K562 (cell line): ENCODE data around the gene PRTFDC1. TPM values are rescaled to one million over a fixed set of nuclear protein-coding genes. Genes with fewer than 3 reads are reported as not detected.

Experiments
- ATAC-seq: fragments of 200-7000 bp; cut with Tn5 transposase; 3 replicates; pipeline ENCODE4 v1.9.1; 2020; ENCODE audit warnings: moderate library complexity
- BruUV-seq: library from RNA; stranded (reverse); fragments of 400-500 nt; replicated peaks from 2 replicates; lab custom pipeline; 2021; lab: Mats Ljungman, UMichigan
- CTCF ChIA-PET: fragments of 300-600 bp; formaldehyde crosslinking; extraction: SDS; loops from one replicate; lab custom pipeline; 2021; ENCODE audit warnings: low intra/inter-chr PET ratio; lab: Yijun Ruan, JAX
- POLR2A ChIA-PET: fragments of 300-600, 350-650 bp; sonication (Branson Sonifier 250); formaldehyde crosslinking; extraction: SDS; loops from one replicate; lab custom pipeline; 2021; ENCODE audit warnings: antibody characterized with exemption, inconsistent platforms; lab: Yijun Ruan, JAX
- DNase-seq, 4 experiments: peaks; one replicate each; pipeline versions ENCODE4 v3.0.0 to v3.0.0-alpha.2; 2011 to 2018; ENCODE audit warnings: low spot score in 3 of 4, mixed read lengths in 3 of 4; ENCODE audit errors: extremely low read depth in 1 of 4
- FAIRE-seq: peaks from 2 replicates; lab custom pipeline; 2011; peaks lifted over from hg19 to GRCh38; lab: Jason Lieb, UNC
- H2AFZ ChIP-seq: 2 replicates; pipeline ENCODE4 v1.6.0; 2011; ENCODE audit warnings: low read depth, low read length, control low read depth, inconsistent platforms
- H3K27ac ChIP-seq: fragments of 200-600 bp; 3 replicates; pipeline ENCODE4 v1.8.0; 2011; ENCODE audit warnings: low read depth, mild to moderate bottlenecking, control low read depth, inconsistent platforms, low read length, moderate library complexity, mixed read lengths; ENCODE audit errors: extremely low read depth
- H3K27me3 ChIP-seq, 2 experiments: fragments of 300-600 bp in 1 of 2; 2 replicates in 1 of 2; 3 replicates in 1 of 2; pipeline versions ENCODE4 v1.6.0 to v1.8.0; 2011; ENCODE audit warnings: inconsistent platforms in 2 of 2, low read length in 2 of 2, mild to moderate bottlenecking in 1 of 2, mixed read lengths in 1 of 2, moderate library complexity in 1 of 2; ENCODE audit not compliant: control insufficient read depth in 2 of 2, insufficient read depth in 2 of 2
- H3K36me3 ChIP-seq: fragments of 300-600 bp; 3 replicates; pipeline ENCODE4 v1.8.0; 2011; ENCODE audit warnings: mild to moderate bottlenecking, low read length, inconsistent platforms; ENCODE audit not compliant: control insufficient read depth, insufficient read depth
- H3K4me1 ChIP-seq, 2 experiments: fragments of 200-600 bp in 1 of 2; replicated peaks in 1 of 2; 2 replicates in 1 of 2; 3 replicates in 1 of 2; pipeline versions ENCODE4 v1.5.1 to v1.8.0; 2011; ENCODE audit warnings: inconsistent platforms in 2 of 2, low read length in 2 of 2, mild to moderate bottlenecking in 1 of 2, mixed read lengths in 1 of 2, moderate library complexity in 1 of 2; ENCODE audit not compliant: control insufficient read depth in 2 of 2, insufficient read depth in 2 of 2
- H3K4me2 ChIP-seq: 2 replicates; pipeline ENCODE4 v1.6.1; 2011; ENCODE audit warnings: low read length, control low read depth, inconsistent platforms, mixed read lengths; ENCODE audit not compliant: insufficient read depth
- H3K4me3 ChIP-seq: fragments of 200-600 bp; sonication (generic), shearing (Covaris generic); 2 replicates; pipeline ENCODE4 v1.5.1; 2016; ENCODE audit warnings: control low read depth, inconsistent platforms
- H3K79me2 ChIP-seq: fragments of 200-600 bp; 3 replicates; pipeline ENCODE4 v1.8.0; 2011; ENCODE audit warnings: low read length, inconsistent platforms; ENCODE audit not compliant: control insufficient read depth, insufficient read depth
- H3K9ac ChIP-seq, 2 experiments: 2 replicates each; pipeline versions ENCODE4 v1.6.0 to v1.6.1; 2011; ENCODE audit warnings: low read depth in 2 of 2, low read length in 2 of 2, control low read depth in 1 of 2, inconsistent platforms in 1 of 2, mild to moderate bottlenecking in 1 of 2, mixed read lengths in 1 of 2; ENCODE audit not compliant: insufficient read depth in 1 of 2
- H3K9me1 ChIP-seq: one replicate; pipeline ENCODE4 v1.6.0; 2011; ENCODE audit warnings: inconsistent platforms, mild to moderate bottlenecking, low read length, moderate library complexity; ENCODE audit not compliant: control insufficient read depth, insufficient read depth
- H3K9me3 ChIP-seq: replicated peaks from 2 replicates; pipeline ENCODE4 v1.5.1; 2011; ENCODE audit warnings: low read depth, low read length, inconsistent platforms; ENCODE audit not compliant: control insufficient read depth, insufficient read depth
- H4K20me1 ChIP-seq: replicated peaks from 2 replicates; pipeline ENCODE4 v1.6.1; 2011; ENCODE audit warnings: low read length, inconsistent platforms, mixed read lengths; ENCODE audit not compliant: control insufficient read depth, insufficient read depth
- AFF4 ChIP-seq: sonication (generic); formaldehyde crosslinking; IDR thresholded peaks from 2 replicates; pipeline ENCODE4 v1.8.0; 2023; ENCODE audit warnings: mild to moderate bottlenecking, missing genetic modification reagents
- CTBP1 ChIP-seq: fragments of 450-650 bp; IDR thresholded peaks from 2 replicates; pipeline ENCODE4 v1.6.1; 2016; ENCODE audit warnings: borderline replicate concordance
- TAL1 ChIP-seq: fragments of 450-650 bp; IDR thresholded peaks from 2 replicates; pipeline ENCODE4 v1.6.1; 2016; ENCODE audit warnings: mild to moderate bottlenecking
- ZFX ChIP-seq: sonication (generic); formaldehyde crosslinking; IDR thresholded peaks from 2 replicates; pipeline ENCODE4 v1.8.0; 2022; ENCODE audit warnings: mild to moderate bottlenecking, missing genetic modification reagents, moderate library complexity
- WGBS: fragments of 100-300 bp; shearing (Covaris generic); methylation state at CpG from one replicate; pipeline ENCODE4 v1.1.6; 2016; ENCODE audit warnings: low coverage, mixed read lengths; ENCODE audit not compliant: insufficient coverage; ENCODE audit errors: missing lambda C conversion rate; 5-methylcytosine and 5-hydroxymethylcytosine counted together
- in situ Hi-C: fragments of 300-500 bp; cut with MboI; formaldehyde crosslinking; loops from 4 replicates; pipeline ENCODE4 v1.15.0; 2018; ENCODE audit warnings: inconsistent platforms, mixed read lengths
- intact Hi-C: fragments of 100-400 bp; cut with micrococcal nuclease; formaldehyde crosslinking; loops from 2 replicates; pipeline ENCODE4 v1.14.2; 2022
- polyA plus RNA-seq, 8 experiments: library from polyadenylated mRNA; depleted of rRNA in 4 of 8; stranded (reverse) in 5 of 8; unstranded in 3 of 8; fragments of >200 nt; fragmentation: Nextera tagmentation in 2 of 8; fragmentation: Illumina TruSeq in 1 of 8; extraction: Ambion mirVana in 2 of 8; extraction: Trizol in 1 of 8; gene quantifications; 2 replicates each; pipeline versions ENCODE4 v1.2.1 to v1.2.3, GENCODE V29; 2011 to 2014; ENCODE audit warnings: inconsistent platforms in 1 of 8, missing spikeins in 1 of 8
- total RNA-seq, 7 experiments: library from RNA; depleted of rRNA in 6 of 7; stranded (reverse); fragments of >200 nt in 6 of 7; fragmentation: Illumina TruSeq in 2 of 7; extraction: Trizol in 2 of 7; gene quantifications; 2 replicates each; pipeline versions ENCODE4 v1.2.1 to v1.2.3, GENCODE V29; 2011 to 2021; ENCODE audit warnings: low replicate concordance in 1 of 7

PRTFDC1 gene
- total and polyA plus RNA-seq, 9 of the 15 experiments (the other 6 are each of a cell fraction or from before 2014, with no cell fraction given): 7.0 to 27.6 (median 10.0) TPM

- TF ChIP-seq ZFX (CRISPR knock-in tag): no peak
- TF ChIP-seq AFF4 (CRISPR knock-in tag): no peak
- TF ChIP-seq CTBP1: no peak
Measured at GRCh38 chr10:24865783-24866182, 86.6 kb downstream of the PRTFDC1 start (continued).

GRCh38 chr10:24862589-24862988, 89.8 kb downstream of the PRTFDC1 start:
- BruUV-seq: no TSS peak
- FAIRE-seq (no peak), ATAC-seq (no peak), DNase-seq (no peak)
- no peak overlapping the region for H3K9ac ChIP-seq
- no peaks in the 10 kb centered on the region for H3K27me3 ChIP-seq
- POLR2A ChIA-PET: interaction anchor here (1.6 kb wide), 1 partner anchor 14 kb away, joined by 5 read pairs; no protein-coding TSS in a partner anchor
- intact Hi-C loops (no loop called here), in situ Hi-C loops (no loop called here)
- no peaks in the 10 kb centered on the region for H4K20me1 ChIP-seq
- H3K9me1 ChIP-seq: no peaks in the 10 kb centered on the region
- 52% methylated on average over 3 of the region's 3 CpGs for WGBS
- no peaks in the 10 kb centered on the region for H3K36me3 ChIP-seq
- CTCF ChIA-PET: no interaction called here
- H3K4me1 ChIP-seq: peaks cover 6 to 19% of the 10 kb centered on the region in 2 experiments; a peak in 4 of 5 replicates
- no peak overlapping the region for H2AFZ ChIP-seq
- no peak overlapping the region for H3K4me2 ChIP-seq
- H3K9me3 ChIP-seq: no peaks in the 10 kb centered on the region
- no peaks in the 10 kb centered on the region for H3K79me2 ChIP-seq
- H3K27ac ChIP-seq: no peak overlapping the region
- no peak for TF ChIP-seq TAL1
- no peak overlapping the region for H3K4me3 ChIP-seq
